Neural cell (in vitro differentiated cells): ENCODE measurements around the gene ZNF568. TPM values are rescaled to one million over a fixed set of nuclear protein-coding genes. Genes with fewer than 3 reads are reported as not detected.

Experiments
- H2AFZ ChIP-seq: fragments of 200-600, 300-800 bp; sonication (generic), shearing (Covaris generic); 2 replicates; pipeline ENCODE4 v1.6.0; 2014; ENCODE audit warnings: low read depth, mild to moderate bottlenecking, antibody characterized with exemption, low read length, moderate library complexity
- H3F3A ChIP-seq: fragments of 200-600 bp; shearing (Covaris generic); 2 replicates; pipeline ENCODE4 v1.6.1; 2016; ENCODE audit warnings: mild to moderate bottlenecking, moderate library complexity, mixed read lengths, antibody characterized with exemption, low read length; ENCODE audit not compliant: insufficient read depth, poor library complexity, severe bottlenecking
- H3K27ac ChIP-seq: fragments of 200-600, 300-800 bp; sonication (generic), shearing (Covaris generic); 2 replicates; pipeline ENCODE4 v1.5.1; 2014; ENCODE audit warnings: mild to moderate bottlenecking, low read length, moderate library complexity
- H3K27me3 ChIP-seq: fragments of 300-800, 200-600 bp; sonication (generic), shearing (Covaris generic); 2 replicates; pipeline ENCODE4 v1.6.0; 2014; ENCODE audit warnings: mild to moderate bottlenecking, low read depth, low read length, moderate library complexity; ENCODE audit not compliant: insufficient read depth
- H3K36me3 ChIP-seq: fragments of 300-800, 200-600 bp; sonication (generic), shearing (Covaris generic); 2 replicates; pipeline ENCODE4 v1.5.1; 2014; ENCODE audit warnings: mild to moderate bottlenecking, antibody characterized with exemption, low read length, moderate library complexity; ENCODE audit not compliant: insufficient read depth
- H3K4me2 ChIP-seq: fragments of 300-800, 200-600 bp; sonication (generic), shearing (Covaris generic); 2 replicates; pipeline ENCODE4 v1.6.0; 2014; ENCODE audit warnings: mild to moderate bottlenecking, low read length
- H3K4me3 ChIP-seq: fragments of 300-800, 200-600 bp; sonication (generic), shearing (Covaris generic); 2 replicates; pipeline ENCODE4 v1.5.1; 2014; ENCODE audit warnings: mild to moderate bottlenecking, low read length, moderate library complexity
- H3K79me2 ChIP-seq: fragments of 200-600 bp; shearing (Covaris generic); replicated peaks from 2 replicates; pipeline ENCODE4 v1.6.0; 2014; ENCODE audit warnings: mild to moderate bottlenecking, low read length, moderate library complexity; ENCODE audit not compliant: insufficient read depth
- H3K9ac ChIP-seq: fragments of 300-800, 200-600 bp; sonication (generic), shearing (Covaris generic); 2 replicates; pipeline ENCODE4 v1.6.1; 2016; ENCODE audit warnings: mild to moderate bottlenecking, low read length, mixed read lengths
- H3K9me2 ChIP-seq: fragments of 200-600 bp; shearing (Covaris generic); 2 replicates; pipeline ENCODE4 v1.6.1; 2016; ENCODE audit warnings: mild to moderate bottlenecking, low read length, mixed read lengths; ENCODE audit not compliant: insufficient read depth
- H3K9me3 ChIP-seq: fragments of 200-600, 300-800 bp; sonication (generic), shearing (Covaris generic); 2 replicates; pipeline ENCODE4 v1.6.1; 2016; ENCODE audit warnings: mild to moderate bottlenecking, mixed run types, low read length, moderate library complexity, mixed read lengths
- H4K20me1 ChIP-seq: fragments of 200-600 bp; shearing (Covaris generic); 2 replicates; pipeline ENCODE4 v1.6.1; 2016; ENCODE audit warnings: mild to moderate bottlenecking, mixed run types; ENCODE audit not compliant: insufficient read depth
- EP300 ChIP-seq: fragments of 450-650 bp; conservative IDR thresholded peaks from 2 replicates; pipeline ENCODE4 v1.6.1; 2014; ENCODE audit warnings: antibody characterized with exemption, mild to moderate bottlenecking, moderate library complexity; ENCODE audit not compliant: poor library complexity, severe bottlenecking
- EZH2 ChIP-seq: fragments of 200-600, 300-800 bp; shearing (Covaris generic), sonication (generic); IDR thresholded peaks from 2 replicates; pipeline ENCODE4 v1.6.1; 2014; ENCODE audit warnings: antibody characterized with exemption, low read length, borderline replicate concordance, mild to moderate bottlenecking; ENCODE audit not compliant: insufficient read depth, poor library complexity, severe bottlenecking
- MXI1 ChIP-seq: fragments of 450-650 bp; conservative IDR thresholded peaks from 2 replicates; pipeline ENCODE4 v1.6.1; 2014; ENCODE audit warnings: antibody characterized with exemption, mild to moderate bottlenecking; ENCODE audit not compliant: poor library complexity, severe bottlenecking
- POLR2AphosphoS5 ChIP-seq: IDR thresholded peaks from 2 replicates; pipeline ENCODE4 v1.6.1; 2012
- RAD21 ChIP-seq: fragments of 450-650 bp; conservative IDR thresholded peaks from 2 replicates; pipeline ENCODE4 v1.6.1; 2014; ENCODE audit warnings: antibody characterized with exemption, mild to moderate bottlenecking, moderate library complexity
- REST ChIP-seq: IDR thresholded peaks from 2 replicates; pipeline ENCODE4 v1.6.1; 2012; ENCODE audit warnings: borderline replicate concordance
- SMC3 ChIP-seq: fragments of 450-650 bp; conservative IDR thresholded peaks from 2 replicates; pipeline ENCODE4 v1.6.1; 2014; ENCODE audit warnings: antibody characterized with exemption, mild to moderate bottlenecking, moderate library complexity; ENCODE audit not compliant: poor library complexity
- TAF1 ChIP-seq: IDR thresholded peaks from 2 replicates; pipeline ENCODE4 v1.6.1; 2012; ENCODE audit warnings: low read depth
- polyA plus RNA-seq: library from polyadenylated mRNA; depleted of rRNA; stranded (reverse); fragments of >200 nt; gene quantifications from 2 replicates; pipeline ENCODE4 v1.2.3, GENCODE V29; 2014
- TF ChIP-seq, protein P1 (sequence below): fragments of 450-650 bp; IDR thresholded peaks from 2 replicates; pipeline ENCODE4 v1.5.1; 2014; ENCODE audit warnings: antibody characterized with exemption, mild to moderate bottlenecking, moderate library complexity; ENCODE audit not compliant: poor library complexity, severe bottlenecking

The ZNF568 gene
- polyA plus RNA-seq, 1 donor from 2014 or later = 19.2 TPM

GRCh38 chr19:36950335-36951119 is 34.4 kb downstream of the ZNF568 start:
- Histone ChIP-seq H3K36me3 (peaks cover 36% of the 10 kb centered on the region), H3K9ac (no peak overlapping the region), H3K4me2 (no peak overlapping the region), H2AFZ (no peak overlapping the region), H3F3A (no peaks in the 10 kb centered on the region), H3K9me3 (peaks cover 28% of the 10 kb centered on the region), H4K20me1 (no peaks in the 10 kb centered on the region), H3K27me3 (no peaks in the 10 kb centered on the region), H3K79me2 (no peaks in the 10 kb centered on the region), H3K27ac (no peak overlapping the region), H3K9me2 (no peaks in the 10 kb centered on the region), H3K4me3 (no peak overlapping the region)
- no peak for TF ChIP-seq SMC3
- no peak for TF ChIP-seq EZH2

- H3K27me3 ChIP-seq = no peaks in the 10 kb centered on the region
- no peaks in the 10 kb centered on the region for H3K9me2 ChIP-seq
- H2AFZ ChIP-seq = no peak overlapping the region
- H3K79me2 ChIP-seq = no peaks in the 10 kb centered on the region
- no peak overlapping the region for H3K4me2 ChIP-seq
- H3K27ac ChIP-seq = no peak overlapping the region
- H3K36me3 ChIP-seq = no peaks in the 10 kb centered on the region
- H3K4me3 ChIP-seq = no peak overlapping the region
- no peak for TF ChIP-seq REST
- TF ChIP-seq TAF1 = no peak
- no peak for TF ChIP-seq MXI1
- TF ChIP-seq RAD21 = no peak
- no peak for TF ChIP-seq SMC3
- TF ChIP-seq, protein P1, sequence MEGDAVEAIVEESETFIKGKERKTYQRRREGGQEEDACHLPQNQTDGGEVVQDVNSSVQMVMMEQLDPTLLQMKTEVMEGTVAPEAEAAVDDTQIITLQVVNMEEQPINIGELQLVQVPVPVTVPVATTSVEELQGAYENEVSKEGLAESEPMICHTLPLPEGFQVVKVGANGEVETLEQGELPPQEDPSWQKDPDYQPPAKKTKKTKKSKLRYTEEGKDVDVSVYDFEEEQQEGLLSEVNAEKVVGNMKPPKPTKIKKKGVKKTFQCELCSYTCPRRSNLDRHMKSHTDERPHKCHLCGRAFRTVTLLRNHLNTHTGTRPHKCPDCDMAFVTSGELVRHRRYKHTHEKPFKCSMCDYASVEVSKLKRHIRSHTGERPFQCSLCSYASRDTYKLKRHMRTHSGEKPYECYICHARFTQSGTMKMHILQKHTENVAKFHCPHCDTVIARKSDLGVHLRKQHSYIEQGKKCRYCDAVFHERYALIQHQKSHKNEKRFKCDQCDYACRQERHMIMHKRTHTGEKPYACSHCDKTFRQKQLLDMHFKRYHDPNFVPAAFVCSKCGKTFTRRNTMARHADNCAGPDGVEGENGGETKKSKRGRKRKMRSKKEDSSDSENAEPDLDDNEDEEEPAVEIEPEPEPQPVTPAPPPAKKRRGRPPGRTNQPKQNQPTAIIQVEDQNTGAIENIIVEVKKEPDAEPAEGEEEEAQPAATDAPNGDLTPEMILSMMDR = no peak
- no peaks in the 10 kb centered on the region for H3F3A ChIP-seq
- no peaks in the 10 kb centered on the region for H3K9me3 ChIP-seq
- no peak overlapping the region for H3K9ac ChIP-seq
- no peaks in the 10 kb centered on the region for H4K20me1 ChIP-seq
These were observed 46.2 kb downstream of the ZNF568 start for GRCh38 chr19:36962346-36962745.

- H3K27me3 ChIP-seq = no peaks in the 10 kb centered on the region
- H3K9me3 ChIP-seq = no peaks in the 10 kb centered on the region
- no peak overlapping the region for H2AFZ ChIP-seq
- no peaks in the 10 kb centered on the region for H3K36me3 ChIP-seq
- H3K27ac ChIP-seq = no peak overlapping the region
- H3K79me2 ChIP-seq = no peaks in the 10 kb centered on the region
- TF ChIP-seq RAD21 (no peak), EZH2 (no peak), REST (no peak), POLR2AphosphoS5 (no peak), MXI1 (no peak), SMC3 (no peak), EP300 (no peak), TAF1 (no peak)
- TF ChIP-seq, protein P1 = no peak
- no peaks in the 10 kb centered on the region for H4K20me1 ChIP-seq
- no peak overlapping the region for H3K4me2 ChIP-seq
- no peaks in the 10 kb centered on the region for H3K9me2 ChIP-seq
- no peak overlapping the region for H3K4me3 ChIP-seq
- H3K9ac ChIP-seq = no peak overlapping the region
- H3F3A ChIP-seq = no peaks in the 10 kb centered on the region
These were observed 47.1 kb downstream of the ZNF568 start for GRCh38 chr19:36963280-36963679.
